Glomerular endothelial cell (primary cell): ENCODE data around the gene SIM2. TPM values are rescaled to one million over a fixed set of nuclear protein-coding genes. Genes with fewer than 3 reads are reported as not detected.

Experiments used
- DNase-seq: peaks from one replicate; pipeline ENCODE4 v3.0.0-alpha.2; 2011; ENCODE audit warnings: low read depth, low spot score; ENCODE audit errors: extremely low read depth
- total RNA-seq: library from RNA; depleted of rRNA; stranded (reverse); fragments of >200 nt; gene quantifications from 2 replicates; pipeline ENCODE4 v1.2.3, GENCODE V29; 2015

Gene SIM2
- total RNA-seq, 1 donor from 2014 or later, result 0.47 TPM

- no peak for DNase-seq
Observed at GRCh38 chr21:36791695-36792470, 93.0 kb downstream of the SIM2 start.

DNA sequence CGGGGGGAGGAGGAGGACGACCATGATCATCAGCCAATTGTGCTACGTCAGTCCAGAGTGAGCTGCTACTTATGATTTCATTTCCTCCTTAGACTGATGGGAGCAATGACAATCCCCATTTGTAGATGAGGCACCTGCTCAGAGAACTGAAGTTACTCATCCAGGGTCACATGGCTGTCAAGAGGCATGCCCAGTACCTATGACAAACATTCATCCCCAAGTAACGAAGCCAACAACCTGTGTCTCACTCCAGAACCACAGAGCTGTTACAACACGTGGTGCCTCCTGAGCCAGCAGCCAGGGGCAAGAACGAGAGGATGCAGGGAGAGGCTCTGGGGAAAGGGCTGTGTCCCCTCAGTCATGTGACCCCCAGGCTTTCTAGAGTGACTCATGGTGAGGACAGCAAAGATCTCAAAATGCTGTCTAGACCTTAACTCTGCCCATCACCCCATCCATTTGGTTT is 93.6 kb downstream of the SIM2 start:
- DNase-seq, result no peak

GRCh38 chr21:36796070-36796469 is 97.2 kb downstream of the SIM2 start:
- DNase-seq, result no peak

DNA sequence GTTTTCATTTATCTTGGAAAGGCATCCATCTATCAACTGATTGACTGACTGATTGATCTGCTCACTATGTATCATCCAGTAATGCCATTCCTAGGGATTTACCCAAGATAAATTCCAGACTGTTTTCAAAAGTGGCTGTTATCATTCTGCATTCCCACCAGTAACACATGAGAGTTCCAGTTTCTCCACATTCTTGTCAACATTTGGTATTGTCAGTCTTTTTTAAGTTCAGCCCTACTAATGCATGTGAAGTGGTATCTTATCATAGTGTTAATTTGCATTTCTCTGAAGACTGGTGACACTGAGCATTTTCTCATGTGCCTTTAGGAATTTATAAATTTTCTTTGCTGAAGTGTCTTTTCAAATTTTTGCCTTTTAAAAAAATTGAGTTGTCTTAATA is 99.6 kb downstream of the SIM2 start:
- no peak for DNase-seq

Other genes starting within 250 kb of the SIM2 start
- gene CLDN14, start 219.0 kb upstream of the SIM2 start, total RNA-seq, result 6.1 and 7.9 TPM in 2 replicates